NOMO-1 treated with dmso at 0.1 percent for 144 hours (cell line): ENCODE data around the gene PRODH.
"Not testable (repeated sequence)": the region's sequence is repeated elsewhere in the genome, so short reads cannot be mapped to it uniquely, and the experiment has no call there.

Experiments used
- DNase-seq: peaks from one replicate; lab custom pipeline; 2025; ENCODE audit not compliant: unreplicated experiment; lab: John Stamatoyannopoulos, UW

PRODH gene

GRCh38 chr22:18954990-18955571 is 19.0 kb upstream of the PRODH start:
- no peak for DNase-seq

- DNase-seq = not testable (repeated sequence)
Observed at GRCh38 chr22:18954303-18954989, 18.4 kb upstream of the PRODH start.

GRCh38 chr22:18953128-18953527 is 17.0 kb upstream of the PRODH start:
- not testable (repeated sequence) for DNase-seq

GRCh38 chr22:18952022-18952421 is 15.9 kb upstream of the PRODH start:
- no peak for DNase-seq

GRCh38 chr22:18950141-18950540 is 14.0 kb upstream of the PRODH start:
- no peak for DNase-seq

- DNase-seq = no peak
Observed at GRCh38 chr22:18947905-18948304, 11.8 kb upstream of the PRODH start.

GRCh38 chr22:18947105-18947504 is 11.0 kb upstream of the PRODH start:
- not testable (repeated sequence) for DNase-seq

- not testable (repeated sequence) for DNase-seq
Observed at GRCh38 chr22:18938691-18939090, 2.6 kb upstream of the PRODH start.

- DNase-seq = not testable (repeated sequence)
Observed at GRCh38 chr22:18934688-18935087, 1.4 kb downstream of the PRODH start.

- no peak for DNase-seq
Observed at GRCh38 chr22:18933914-18934313, 2.2 kb downstream of the PRODH start.

- DNase-seq = no peak
Observed at GRCh38 chr22:18931905-18932652, 4.0 kb downstream of the PRODH start.

- no peak for DNase-seq
Observed at GRCh38 chr22:18929459-18929858, 6.6 kb downstream of the PRODH start.

GRCh38 chr22:18927573-18927972 is 8.5 kb downstream of the PRODH start:
- no peak for DNase-seq

- DNase-seq = no peak
Observed at GRCh38 chr22:18927020-18927419, 9.1 kb downstream of the PRODH start.

- no peak for DNase-seq
Observed at GRCh38 chr22:18925368-18926064, 10.6 kb downstream of the PRODH start.

GRCh38 chr22:18920257-18920902 is 15.7 kb downstream of the PRODH start:
- not testable (repeated sequence) for DNase-seq

- not testable (repeated sequence) for DNase-seq
Observed at GRCh38 chr22:18917818-18918217, 18.3 kb downstream of the PRODH start.

- not testable (repeated sequence) for DNase-seq
Observed at GRCh38 chr22:18915550-18915949, 20.5 kb downstream of the PRODH start.

GRCh38 chr22:18914558-18914957 is 21.5 kb downstream of the PRODH start:
- not testable (repeated sequence) for DNase-seq

GRCh38 chr22:18912264-18912946 is 23.7 kb downstream of the PRODH start:
- DNase-seq = not testable (repeated sequence)
